Adipocyte (in vitro differentiated cells): ENCODE measurements around the gene CYP4A22.
"Not testable (repeated sequence)": the region's sequence is repeated elsewhere in the genome, so short reads cannot be mapped to it uniquely, and the experiment has no call there.

Experiments used
- DNase-seq: peaks from one replicate; pipeline ENCODE4 v3.0.0-alpha.2; 2015; ENCODE audit warnings: low read depth
- H3K27me3 ChIP-seq: replicated peaks from 2 replicates; pipeline ENCODE4 v1.7.0; 2013; ENCODE audit warnings: mild to moderate bottlenecking, low read length, moderate library complexity; ENCODE audit not compliant: control insufficient read depth, insufficient read depth
- H3K36me3 ChIP-seq: 2 replicates; pipeline ENCODE4 v1.7.0; 2013; ENCODE audit warnings: low read length, mild to moderate bottlenecking, moderate library complexity; ENCODE audit not compliant: control insufficient read depth, insufficient read depth, severe bottlenecking
- H3K4me1 ChIP-seq: 2 replicates; pipeline ENCODE4 v1.7.0; 2013; ENCODE audit warnings: mild to moderate bottlenecking, low read length, moderate library complexity; ENCODE audit not compliant: control insufficient read depth, insufficient read depth
- H3K4me3 ChIP-seq: 2 replicates; pipeline ENCODE4 v1.7.0; 2013; ENCODE audit warnings: mild to moderate bottlenecking, low read length, moderate library complexity
- H3K9ac ChIP-seq: 2 replicates; pipeline ENCODE4 v1.7.0; 2013; ENCODE audit warnings: mild to moderate bottlenecking, low read length, moderate library complexity
- H3K9me3 ChIP-seq: 2 replicates; pipeline ENCODE4 v1.7.0; 2013; ENCODE audit warnings: mild to moderate bottlenecking, low read length, moderate library complexity; ENCODE audit not compliant: control insufficient read depth

CYP4A22 gene

GRCh38 chr1:47137198-47137597, at the start of gene CYP4A22:
CYP4A22 (plus strand) TSS chr1:47137441; CDS start chr1:47137486, 45 bp downstream.
- Histone ChIP-seq H3K27me3 (no peaks in the 10 kb centered on the region), H3K9ac (no peak within 1 kb of the TSS), H3K9me3 (no peaks in the 10 kb centered on the region), H3K4me1 (no peaks in the 10 kb centered on the region), H3K36me3 (no peaks in the 10 kb centered on the region), H3K4me3 (no peak within 1 kb of the TSS)
- no peak for DNase-seq

DNA sequence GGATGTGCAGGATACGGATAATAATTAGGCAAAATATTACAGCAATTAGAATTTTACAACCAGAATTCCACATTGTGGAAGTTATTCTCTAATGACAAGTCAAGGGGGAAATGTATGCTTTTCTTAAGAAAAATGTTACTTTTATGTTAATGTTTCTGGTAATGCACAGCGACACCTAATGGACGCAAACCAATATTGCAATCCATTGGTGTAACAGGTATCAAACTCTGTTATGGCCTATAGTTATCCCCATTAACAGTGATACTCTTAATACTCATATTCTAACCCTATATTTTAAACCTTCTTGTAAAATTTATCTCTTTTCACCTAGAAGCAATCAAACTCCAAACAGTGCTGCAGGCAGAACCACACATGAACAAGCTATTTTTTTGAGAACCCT, 47.9 kb upstream of the CYP4A22 start:
- not testable (repeated sequence) for H3K9me3 ChIP-seq, H3K4me1 ChIP-seq, H3K36me3 ChIP-seq, H3K9ac ChIP-seq, H3K4me3 ChIP-seq, H3K27me3 ChIP-seq
- peak; percentile 57 for DNase-seq

DNA sequence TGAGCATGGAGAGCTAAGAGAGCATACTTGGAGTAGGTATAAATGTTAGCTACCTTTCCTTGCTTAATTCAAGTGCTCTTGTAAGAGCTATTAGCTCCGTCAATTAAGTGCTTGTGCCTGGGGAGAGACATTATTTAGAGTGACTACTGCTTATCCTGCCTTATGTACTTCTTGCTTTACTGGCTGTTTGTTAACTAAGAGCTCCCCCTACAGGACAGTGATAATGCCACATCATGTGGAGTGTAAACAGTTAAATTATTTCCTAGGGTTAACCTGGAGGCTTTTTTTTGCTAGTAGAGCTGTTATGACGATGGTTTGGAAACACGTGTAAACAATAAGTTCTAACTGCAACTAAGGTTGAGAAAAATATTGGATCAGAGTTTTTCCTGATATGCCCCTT, 45.8 kb upstream of the CYP4A22 start:
- not testable (repeated sequence) for H3K36me3 ChIP-seq, H3K4me3 ChIP-seq, H3K4me1 ChIP-seq, DNase-seq, H3K9me3 ChIP-seq, H3K9ac ChIP-seq, H3K27me3 ChIP-seq

DNA sequence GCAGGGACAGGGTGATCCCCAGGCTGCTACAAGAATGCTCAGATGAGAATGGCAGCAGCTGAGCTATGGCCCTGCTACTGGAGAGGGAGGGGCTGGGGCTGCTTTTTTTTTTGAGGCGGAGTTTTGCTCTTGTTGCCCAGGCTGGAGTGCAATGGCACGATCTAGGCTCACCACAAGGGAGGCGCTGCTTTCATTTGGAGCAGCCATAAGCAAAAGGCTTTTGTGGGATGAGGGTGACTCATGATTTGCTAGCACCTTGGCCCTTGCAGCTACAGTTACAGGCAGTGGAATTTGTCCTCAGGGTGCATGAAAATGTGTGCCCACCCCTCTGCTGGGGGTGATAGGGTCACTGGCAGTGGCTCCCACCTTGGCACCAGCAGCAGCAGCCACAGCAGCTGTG, 32.4 kb upstream of the CYP4A22 start:
- H3K9ac ChIP-seq: no peak overlapping the region
- H3K27me3 ChIP-seq: no peaks in the 10 kb centered on the region
- no peaks in the 10 kb centered on the region for H3K36me3 ChIP-seq
- no peak overlapping the region for H3K4me3 ChIP-seq
- DNase-seq: no peak
- H3K9me3 ChIP-seq: peaks cover 8% of the 10 kb centered on the region
- H3K4me1 ChIP-seq: no peaks in the 10 kb centered on the region

GRCh38 chr1:47106792-47107191, 30.4 kb upstream of the CYP4A22 start:
- Histone ChIP-seq H3K27me3 (no peaks in the 10 kb centered on the region), H3K9ac (no peak overlapping the region), H3K9me3 (peaks cover 8% of the 10 kb centered on the region), H3K4me1 (no peaks in the 10 kb centered on the region), H3K36me3 (no peaks in the 10 kb centered on the region), H3K4me3 (no peak overlapping the region)
- no peak for DNase-seq

DNA sequence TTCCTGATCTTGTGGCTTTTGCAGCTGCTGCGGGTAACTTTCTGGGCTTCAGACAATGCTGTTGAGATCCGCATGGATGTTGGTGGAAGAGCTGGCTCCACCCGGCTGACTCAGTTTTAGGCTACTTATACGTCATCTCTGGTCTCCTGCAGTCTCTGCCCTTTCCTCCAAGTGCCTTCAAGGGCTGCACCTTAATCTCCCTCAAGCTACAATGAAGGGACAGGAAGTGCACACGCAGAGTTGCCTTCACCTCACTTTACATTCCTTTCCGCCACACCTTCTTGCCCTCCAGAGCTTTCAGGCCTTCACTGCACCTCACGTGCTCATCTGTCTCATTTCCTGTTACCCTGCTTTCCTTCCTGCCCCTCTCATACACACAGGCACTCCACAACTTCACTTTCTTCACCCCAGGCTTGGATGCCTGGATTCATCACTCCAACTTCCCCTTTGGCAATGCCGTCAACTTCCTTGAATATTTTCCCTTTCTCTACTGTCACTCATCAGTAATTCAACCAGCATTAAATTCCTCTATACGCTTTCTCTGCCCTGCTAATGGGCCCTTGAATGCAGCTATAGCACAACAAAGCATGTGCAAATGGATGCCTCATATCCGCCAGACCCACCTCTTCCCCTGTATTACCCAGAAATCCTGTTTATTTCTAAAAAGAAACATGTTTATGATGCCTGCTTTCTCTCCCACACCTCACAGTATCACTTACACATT, 29.2 kb upstream of the CYP4A22 start:
- not testable (repeated sequence) for H3K9me3 ChIP-seq, H3K4me3 ChIP-seq, H3K36me3 ChIP-seq, DNase-seq, H3K4me1 ChIP-seq, H3K9ac ChIP-seq, H3K27me3 ChIP-seq

DNA sequence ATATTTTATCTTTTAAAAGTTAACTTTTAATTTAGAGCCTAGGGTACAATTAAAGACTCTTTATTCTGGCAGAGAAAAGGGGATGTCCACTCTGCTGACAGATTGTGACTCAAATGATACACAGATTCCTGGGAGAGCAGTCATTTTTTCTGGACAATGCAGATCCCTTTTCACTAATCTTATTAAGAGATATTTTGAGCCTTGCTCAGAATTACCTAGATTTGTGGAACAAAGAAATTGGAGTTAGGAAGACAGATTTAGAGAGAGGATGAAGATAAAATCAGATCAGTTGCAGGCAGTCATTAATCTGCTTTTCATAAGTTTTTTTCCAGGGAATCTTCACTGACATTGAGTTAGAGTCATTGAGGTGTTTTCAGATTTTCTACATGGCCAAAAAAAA, 27.8 kb upstream of the CYP4A22 start:
- not testable (repeated sequence) for H3K9me3 ChIP-seq, H3K9ac ChIP-seq, DNase-seq, H3K27me3 ChIP-seq, H3K4me1 ChIP-seq, H3K36me3 ChIP-seq, H3K4me3 ChIP-seq

- H3K4me1 ChIP-seq: no peaks in the 10 kb centered on the region
- H3K36me3 ChIP-seq: no peaks in the 10 kb centered on the region
- no peak overlapping the region for H3K4me3 ChIP-seq
- H3K9me3 ChIP-seq: no peaks in the 10 kb centered on the region
- H3K9ac ChIP-seq: no peak overlapping the region
- H3K27me3 ChIP-seq: no peaks in the 10 kb centered on the region
- DNase-seq: no peak
Observed at GRCh38 chr1:47113178-47113577, 24.1 kb upstream of the CYP4A22 start.

DNA sequence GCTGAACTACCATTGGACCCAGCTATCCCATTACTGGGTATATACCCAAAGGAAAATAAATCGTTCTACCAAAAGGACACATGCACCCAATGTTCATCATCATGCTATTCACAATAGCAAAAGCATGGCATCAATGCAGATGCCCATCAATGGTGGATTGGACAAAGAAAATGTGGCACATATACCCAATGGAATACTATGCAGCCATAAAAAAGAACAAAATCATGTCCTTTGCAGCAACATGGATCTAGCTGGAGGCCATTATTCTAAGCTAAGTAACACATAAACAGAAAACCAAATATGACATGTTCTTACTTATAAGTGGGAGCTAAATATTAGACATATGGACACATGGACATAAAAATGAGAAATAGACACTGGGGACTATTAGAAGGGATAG, 16.2 kb upstream of the CYP4A22 start:
- not testable (repeated sequence) for H3K27me3 ChIP-seq, H3K36me3 ChIP-seq, H3K9me3 ChIP-seq, H3K4me1 ChIP-seq, H3K9ac ChIP-seq, H3K4me3 ChIP-seq, DNase-seq

GRCh38 chr1:47124834-47125233, 12.4 kb upstream of the CYP4A22 start:
- DNase-seq: not testable (repeated sequence)

GRCh38 chr1:47126997-47127396, 10.2 kb upstream of the CYP4A22 start:
- H3K9me3 ChIP-seq, H3K9ac ChIP-seq, DNase-seq, H3K4me1 ChIP-seq, H3K36me3 ChIP-seq, H3K4me3 ChIP-seq, H3K27me3 ChIP-seq: not testable (repeated sequence)

More at GRCh38 chr1:47124834-47125233, 12.4 kb upstream of the CYP4A22 start:
- not testable (repeated sequence) for H3K9ac ChIP-seq, H3K9me3 ChIP-seq, H3K4me3 ChIP-seq, H3K4me1 ChIP-seq, H3K27me3 ChIP-seq, H3K36me3 ChIP-seq

GRCh38 chr1:47128221-47128620, 9.0 kb upstream of the CYP4A22 start:
- H3K9ac ChIP-seq: no peak overlapping the region
- no peaks in the 10 kb centered on the region for H3K36me3 ChIP-seq
- H3K27me3 ChIP-seq: no peaks in the 10 kb centered on the region
- H3K4me1 ChIP-seq: no peaks in the 10 kb centered on the region
- DNase-seq: no peak
- H3K9me3 ChIP-seq: no peaks in the 10 kb centered on the region
- no peak overlapping the region for H3K4me3 ChIP-seq
